GM21737 (cell line): Measurements from ENCODE around the gene ZSWIM2.
A peak's percentile ranks its signal among the peaks of the same experiment; 100 is the strongest.
"Not testable (repeated sequence)": the region's sequence is repeated elsewhere in the genome, so short reads cannot be mapped to it uniquely, and the experiment has no call there.

Source experiments
- ATAC-seq: cut with Tn5 transposase; IDR thresholded peaks from one replicate; pipeline ENCODE4 v1.9.1; 2021; ENCODE audit warnings: mild to moderate bottlenecking, moderate library complexity; ENCODE audit not compliant: unreplicated experiment

ZSWIM2 gene, protein sequence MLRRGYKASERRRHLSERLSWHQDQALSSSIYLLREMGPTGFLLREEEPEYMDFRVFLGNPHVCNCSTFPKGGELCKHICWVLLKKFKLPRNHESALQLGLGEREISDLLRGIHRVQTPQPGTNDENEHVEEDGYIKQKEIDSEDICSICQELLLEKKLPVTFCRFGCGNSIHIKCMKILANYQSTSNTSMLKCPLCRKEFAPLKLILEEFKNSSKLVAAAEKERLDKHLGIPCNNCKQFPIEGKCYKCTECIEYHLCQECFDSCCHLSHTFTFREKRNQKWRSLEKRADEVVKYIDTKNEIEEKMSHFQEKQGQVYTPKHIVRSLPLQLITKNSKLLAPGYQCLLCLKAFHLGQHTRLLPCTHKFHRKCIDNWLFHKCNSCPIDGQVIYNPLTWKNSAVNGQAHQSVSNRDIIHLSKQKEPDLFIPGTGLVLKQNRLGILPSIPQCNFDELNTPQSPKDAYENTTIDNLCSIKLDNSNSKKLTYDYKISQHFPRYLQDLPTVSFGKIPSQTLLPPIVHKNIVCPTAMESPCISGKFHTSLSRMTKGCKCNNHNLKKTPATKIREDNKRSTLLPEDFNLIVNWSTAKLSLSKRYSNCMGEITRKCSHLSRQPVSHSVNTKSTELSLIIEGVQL

DNA sequence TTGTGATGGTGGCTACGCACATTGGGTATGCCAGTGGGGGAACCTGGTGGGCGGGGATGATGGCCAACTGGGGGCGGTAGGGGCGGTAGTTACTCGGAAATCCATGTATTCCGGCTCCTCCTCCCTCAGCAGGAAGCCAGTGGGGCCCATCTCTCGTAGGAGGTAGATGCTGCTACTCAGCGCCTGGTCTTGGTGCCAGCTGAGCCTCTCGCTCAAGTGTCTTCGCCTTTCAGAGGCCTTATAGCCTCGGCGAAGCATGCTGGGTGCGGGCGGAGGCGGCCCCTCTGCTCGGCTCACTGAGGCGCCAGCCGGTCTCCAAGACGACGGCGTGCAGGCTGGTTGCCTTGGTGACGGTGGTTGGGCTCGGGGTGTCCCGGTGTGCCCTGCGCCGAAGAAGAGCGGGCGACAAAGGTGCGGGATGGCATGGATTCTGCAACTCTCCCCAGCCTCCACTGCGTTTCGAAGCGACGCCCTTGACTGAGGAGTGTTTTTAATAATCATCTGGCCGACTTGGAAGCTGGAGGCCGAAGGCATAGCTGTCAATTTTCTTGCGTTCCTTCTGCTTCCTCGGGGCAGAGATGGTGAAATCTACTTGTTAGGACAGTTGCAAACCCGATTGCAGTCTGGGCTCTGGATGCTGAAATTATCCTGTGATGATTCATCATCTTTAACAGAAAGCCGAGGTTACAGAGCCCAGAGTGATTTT, at the start of gene ZSWIM2:
ZSWIM2 (minus strand) TSS at position 298 of the 706 bp plus-strand sequence; CDS start at position 258, 40 bp downstream.
- peak; percentile 52 for ATAC-seq

DNA sequence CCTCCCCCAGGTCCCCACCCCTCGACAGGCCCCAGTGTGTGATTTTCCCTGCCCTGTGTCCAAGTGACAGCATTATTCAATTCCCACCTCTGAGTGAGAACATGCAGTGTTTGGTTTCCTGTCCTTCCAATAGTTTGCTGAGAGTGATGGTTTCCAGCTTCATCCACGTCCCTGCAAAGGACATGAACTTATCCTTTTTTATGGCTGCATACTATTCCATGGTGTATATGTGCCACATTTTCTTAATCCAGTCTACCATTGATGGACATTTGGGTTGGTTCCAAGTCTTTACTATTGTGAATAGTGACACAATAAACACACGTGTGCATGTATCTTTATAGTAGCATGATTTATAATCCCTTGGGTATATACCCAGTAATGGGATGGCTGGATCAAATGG, 47.2 kb upstream of the ZSWIM2 start:
- not testable (repeated sequence) for ATAC-seq

DNA sequence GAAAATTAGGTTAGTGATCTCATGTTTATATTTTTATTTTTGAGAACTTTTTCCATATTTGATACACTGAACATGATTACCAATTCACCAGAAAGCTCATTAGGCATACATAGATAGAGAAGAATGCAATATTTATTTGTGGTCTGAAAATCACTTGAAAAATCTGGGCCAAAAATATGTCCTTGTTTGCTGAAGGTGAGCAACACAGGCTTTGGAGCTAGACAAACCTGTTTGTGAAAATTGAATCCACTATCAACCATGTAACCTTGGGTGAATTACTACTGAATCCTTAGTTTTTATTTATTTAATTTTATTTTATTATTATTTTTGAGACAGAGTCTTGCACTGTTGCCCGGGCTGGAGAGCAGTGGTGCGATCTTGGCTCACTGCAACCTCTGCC, 46.5 kb upstream of the ZSWIM2 start:
- no peak for ATAC-seq

DNA sequence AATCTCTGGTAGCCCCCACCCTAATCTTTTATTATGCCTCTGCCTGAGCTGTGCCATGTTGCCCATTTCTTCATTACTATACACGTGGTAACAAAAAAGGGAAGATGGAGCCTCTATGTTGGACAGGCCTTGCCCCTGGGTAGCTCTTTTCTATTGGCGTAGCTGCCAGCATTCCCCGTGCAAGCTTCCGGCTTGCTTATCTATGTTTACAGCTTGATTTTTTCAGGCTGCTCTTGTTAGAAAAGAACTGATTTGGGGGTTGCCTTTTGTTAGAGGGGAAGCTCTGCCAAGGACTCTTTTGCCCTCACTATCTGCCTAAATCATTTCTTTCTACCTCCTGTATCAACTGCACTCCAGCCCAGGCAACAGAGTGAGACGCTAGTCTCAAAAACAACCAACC, 45.5 kb upstream of the ZSWIM2 start:
- ATAC-seq = no peak

DNA sequence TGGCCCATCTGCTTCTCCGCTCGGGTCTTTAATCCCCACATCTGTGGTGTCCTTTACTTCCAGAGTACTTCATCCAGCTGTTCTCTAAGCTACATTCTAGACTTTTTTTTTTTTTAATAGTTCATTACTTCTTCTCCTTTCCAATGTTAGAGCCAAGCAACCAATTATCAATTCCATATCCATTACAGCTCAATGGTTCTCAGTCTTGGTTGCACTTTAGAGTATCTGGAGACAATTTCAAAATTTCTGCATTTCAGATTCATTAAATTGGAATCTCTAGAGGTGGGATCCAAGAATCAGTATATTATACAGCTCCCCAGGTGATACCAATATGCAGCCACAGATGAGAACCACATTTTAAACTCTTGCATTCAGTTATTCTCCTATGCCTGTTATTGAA, 43.9 kb upstream of the ZSWIM2 start:
- ATAC-seq = no peak

DNA sequence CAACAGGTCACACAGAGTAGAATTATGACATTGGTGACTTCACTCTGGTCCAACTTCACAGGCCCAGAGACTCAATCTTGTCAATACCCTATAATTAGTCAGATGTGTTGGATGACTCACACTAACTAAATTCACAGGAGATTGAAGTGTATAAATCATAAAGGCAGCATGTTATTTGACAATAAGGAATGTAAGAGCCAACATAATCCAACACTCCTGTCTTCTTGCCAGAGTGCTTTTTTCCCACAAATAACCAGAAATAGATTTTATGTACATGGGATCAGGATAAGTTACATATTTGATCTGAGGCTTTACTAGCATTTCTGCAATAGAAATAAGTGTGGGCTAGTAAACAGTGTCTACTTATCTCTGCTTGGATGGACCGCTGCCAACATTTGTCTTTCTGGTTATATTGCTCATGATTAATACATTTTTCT, 42.2 kb upstream of the ZSWIM2 start:
- no peak for ATAC-seq

DNA sequence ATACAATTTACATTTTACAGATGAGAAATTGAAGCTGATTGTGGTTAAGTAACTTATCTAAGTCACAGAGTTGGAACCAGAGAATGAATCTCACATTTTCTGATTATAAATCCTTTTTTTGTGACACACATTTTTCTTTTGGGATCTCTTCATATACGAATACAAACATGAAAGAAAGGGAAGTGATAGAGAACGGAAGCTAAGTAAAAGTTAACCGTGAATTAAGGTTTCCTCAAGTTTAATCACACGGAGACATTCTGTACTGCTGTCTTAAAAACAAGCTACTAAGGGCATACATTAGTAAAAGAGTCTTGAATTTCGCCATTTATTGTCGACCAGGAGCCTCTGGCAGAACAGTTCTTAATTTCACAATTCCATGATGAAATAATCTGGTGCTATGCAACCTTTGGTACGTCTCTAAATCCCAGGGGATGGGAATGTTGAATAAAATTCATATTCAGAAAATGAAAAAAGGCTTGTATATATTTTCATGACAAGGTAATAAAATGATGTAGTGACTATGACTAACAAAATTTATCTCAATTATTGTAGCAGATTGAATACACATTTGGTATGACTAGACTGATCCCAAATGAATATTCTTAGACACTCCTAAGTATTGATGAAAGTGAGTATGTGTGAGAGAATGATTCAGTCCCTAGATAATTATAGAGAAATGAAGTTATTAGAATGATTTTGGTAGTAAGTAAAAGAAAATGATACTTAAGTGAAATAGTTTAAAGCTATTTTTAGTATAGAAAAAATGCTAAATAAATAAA, 40.3 kb upstream of the ZSWIM2 start:
- ATAC-seq = no peak

DNA sequence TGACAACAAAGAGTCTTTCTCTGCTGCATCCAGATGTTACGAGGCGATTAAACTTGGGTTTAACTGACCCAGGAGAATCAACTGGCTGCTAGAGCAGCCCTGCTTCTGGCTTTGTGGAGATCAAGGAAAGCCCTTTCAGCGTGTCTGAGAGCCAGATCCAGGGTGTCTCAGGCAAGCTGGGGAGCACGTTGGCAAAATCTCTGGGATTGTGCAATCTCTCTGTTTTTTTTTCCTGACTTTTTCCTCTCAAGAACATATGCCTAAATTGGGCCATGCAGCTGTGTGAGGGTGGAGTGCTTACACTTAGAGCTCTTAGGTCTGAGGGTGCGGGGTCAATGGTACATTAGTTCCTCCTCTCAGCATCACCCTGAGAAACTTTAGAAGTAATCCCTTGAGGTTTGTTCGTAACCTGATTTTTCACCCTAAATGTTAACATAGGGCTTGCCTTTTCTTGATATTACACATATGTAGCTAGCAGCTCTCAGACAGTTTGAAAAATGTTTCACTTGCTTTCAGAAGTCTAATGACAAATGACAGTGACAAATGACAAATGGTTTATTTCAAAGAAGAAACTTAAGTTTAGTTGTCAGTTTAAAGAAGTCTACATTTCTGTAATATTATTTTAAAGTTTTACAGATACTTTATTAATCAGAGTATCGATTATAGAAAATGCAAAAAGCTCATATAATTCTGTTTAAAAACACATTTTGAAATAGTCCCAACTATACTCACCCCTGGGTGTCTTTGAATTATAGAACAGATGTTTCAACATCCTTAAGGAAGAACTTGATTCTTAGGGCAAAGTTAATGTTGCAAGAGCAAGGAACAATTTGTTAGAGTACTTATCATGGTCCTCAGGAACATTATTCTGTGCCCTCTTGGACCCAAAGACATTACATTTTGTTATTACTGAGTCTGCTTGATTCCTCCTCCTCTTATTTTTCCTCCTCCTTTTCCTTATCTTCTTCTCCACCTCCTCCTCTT, 38.4 kb upstream of the ZSWIM2 start:
- ATAC-seq = no peak

DNA sequence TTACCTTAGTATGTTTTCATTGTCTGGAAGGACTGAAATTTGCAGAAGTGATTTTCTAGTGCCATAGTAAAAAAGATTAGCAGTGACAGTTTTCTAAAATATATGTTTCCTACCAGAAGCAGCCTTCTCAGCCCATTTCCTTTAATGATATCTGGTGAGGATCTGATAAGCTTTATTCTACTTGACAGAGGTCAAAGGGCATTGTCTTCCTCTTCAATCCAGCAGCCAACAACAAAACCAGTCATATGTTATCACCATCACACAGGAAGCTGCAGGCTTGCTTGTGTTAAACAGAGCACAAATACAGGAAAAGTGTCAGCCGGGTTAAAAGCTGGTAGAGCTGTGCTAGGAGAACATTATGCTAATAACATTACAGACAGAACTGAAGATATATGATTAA, 35.6 kb upstream of the ZSWIM2 start:
- no peak for ATAC-seq

DNA sequence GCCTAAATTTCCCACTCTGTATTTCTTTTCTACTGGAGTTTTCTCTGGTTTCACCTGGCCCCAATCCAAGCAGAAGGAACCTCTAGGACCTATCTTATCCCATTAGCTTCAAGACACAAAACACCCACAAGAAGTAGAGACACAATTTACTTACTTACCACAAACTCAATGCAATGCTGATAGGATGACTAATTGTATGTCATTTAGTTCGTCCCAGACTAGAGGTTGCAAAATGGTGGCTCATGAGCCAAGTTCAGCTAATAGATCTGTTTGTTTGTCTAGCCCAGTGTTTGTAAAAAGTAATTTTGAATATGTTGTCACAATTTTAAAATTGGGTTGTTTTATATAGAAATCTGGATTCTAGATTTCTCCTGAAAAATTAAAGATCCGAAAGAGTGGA, 34.7 kb upstream of the ZSWIM2 start:
- ATAC-seq = no peak

DNA sequence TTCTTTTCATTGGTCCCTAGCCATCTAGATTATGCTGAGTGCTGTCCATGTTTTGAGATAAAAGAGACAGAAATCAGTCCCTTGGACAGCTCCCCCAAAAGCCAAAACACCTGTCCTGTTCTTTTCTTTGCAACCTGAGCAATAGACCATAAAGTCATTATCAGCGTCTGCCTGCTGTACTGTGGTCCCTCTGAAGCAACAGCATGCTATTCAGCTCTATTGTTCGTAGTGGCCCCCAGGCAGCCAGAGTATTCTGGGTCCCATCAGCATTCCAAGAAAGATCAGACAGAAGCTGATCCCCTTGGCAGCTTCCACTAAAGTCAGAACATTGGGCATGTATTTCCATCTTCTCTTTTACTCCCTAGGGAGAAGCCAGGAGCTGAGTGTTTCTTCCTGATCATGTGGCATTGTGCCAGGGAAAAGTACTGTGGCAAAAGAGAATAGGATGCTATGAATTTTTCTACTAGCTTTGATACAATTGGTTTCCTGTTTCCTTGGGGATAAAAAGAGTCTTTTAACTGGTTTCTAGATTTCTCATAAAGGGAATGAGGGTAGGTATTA, 33.6 kb upstream of the ZSWIM2 start:
- ATAC-seq = no peak

DNA sequence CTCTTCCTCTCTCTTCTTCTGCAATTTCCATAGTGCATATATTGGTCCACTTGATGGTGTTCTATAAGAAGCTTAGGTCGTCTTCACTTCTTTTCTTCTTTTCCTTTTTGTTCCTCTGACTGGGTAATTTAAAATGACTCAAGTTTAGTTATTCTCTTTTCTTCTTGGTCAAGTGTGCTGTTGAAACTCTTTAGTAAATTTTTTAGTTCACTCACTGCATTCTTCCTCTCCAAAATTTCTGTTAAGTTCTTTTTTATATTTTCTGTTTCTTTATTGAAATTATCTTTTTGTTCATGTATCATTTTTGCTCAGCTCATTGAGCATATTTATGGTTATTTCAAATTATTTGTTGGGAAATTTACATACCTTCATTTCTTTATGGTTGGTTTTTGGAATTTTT, 32.7 kb upstream of the ZSWIM2 start:
- no peak for ATAC-seq

DNA sequence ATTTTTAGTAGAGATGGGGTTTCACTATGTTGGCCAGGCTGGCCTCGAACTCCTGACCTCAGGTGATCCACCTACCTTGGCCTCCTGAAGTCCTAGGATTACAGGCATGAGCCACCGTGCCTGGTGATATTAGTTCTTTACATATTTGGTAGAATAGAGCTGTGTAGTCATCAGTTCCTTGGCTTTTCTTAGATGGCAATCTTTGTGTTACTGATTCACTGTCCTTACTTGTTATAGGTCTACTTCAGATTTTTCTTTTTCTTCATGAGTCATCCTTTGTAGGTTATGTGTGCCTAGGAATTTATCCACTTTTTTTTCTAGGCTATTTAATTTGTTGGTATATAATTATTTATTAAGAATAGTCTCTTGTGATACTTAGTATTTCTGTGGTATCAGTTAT, 30.3 kb upstream of the ZSWIM2 start:
- ATAC-seq = no peak

DNA sequence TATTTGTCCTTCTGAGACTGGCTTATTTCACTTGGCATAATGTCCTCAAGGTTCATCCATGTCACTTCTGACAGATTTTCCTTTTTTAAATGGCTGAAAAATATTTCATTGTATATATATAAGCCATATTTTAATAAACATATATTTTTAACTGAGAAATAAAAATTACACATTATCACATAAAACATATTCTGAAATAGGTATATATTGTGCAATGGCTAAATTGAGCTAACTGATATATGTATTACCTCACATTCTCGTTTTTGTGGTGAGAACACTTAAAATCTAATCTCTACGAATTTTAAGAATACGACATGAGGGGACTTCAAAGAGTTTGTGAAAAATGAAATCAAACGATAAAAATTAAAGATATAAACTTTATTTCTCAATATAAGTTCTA, 25.7 kb upstream of the ZSWIM2 start:
- ATAC-seq = no peak

DNA sequence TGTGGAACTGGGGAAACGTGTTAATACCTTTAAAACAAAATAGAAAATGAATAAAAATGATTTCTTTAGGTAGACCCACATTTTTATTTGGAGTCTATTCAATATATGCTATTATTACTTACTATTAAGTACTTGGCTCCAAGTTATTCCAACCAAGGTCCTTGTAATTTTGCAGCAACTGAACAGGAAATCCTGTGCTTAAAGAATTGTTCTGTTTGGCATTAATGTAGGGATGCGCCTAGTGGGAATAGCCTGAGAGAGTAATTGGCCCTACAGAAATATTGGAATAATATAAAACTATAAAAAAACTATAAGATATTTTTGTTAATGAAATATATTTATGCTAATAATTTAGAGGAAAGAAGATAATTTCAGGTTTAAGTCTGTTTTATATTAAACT, 22.9 kb upstream of the ZSWIM2 start:
- ATAC-seq = no peak

DNA sequence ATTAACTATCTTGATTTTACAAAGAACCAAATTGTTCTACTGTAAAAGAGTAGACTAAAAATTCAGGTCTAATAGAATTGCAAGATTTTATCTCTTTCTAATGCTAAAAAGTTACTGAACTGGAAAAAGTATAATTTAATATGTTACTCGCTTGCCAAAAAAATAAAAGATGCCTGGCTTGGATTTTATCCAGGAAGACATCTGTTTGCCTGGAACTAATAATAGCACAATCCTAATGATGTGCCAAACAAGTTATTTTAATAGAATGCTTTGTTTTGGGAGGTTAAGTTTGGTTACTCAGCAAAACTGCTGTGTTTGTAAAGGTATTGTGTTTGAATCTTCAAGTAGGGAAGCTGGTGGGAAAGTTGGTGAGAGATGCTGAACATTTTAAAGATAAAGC, 19.4 kb upstream of the ZSWIM2 start:
- ATAC-seq = no peak

DNA sequence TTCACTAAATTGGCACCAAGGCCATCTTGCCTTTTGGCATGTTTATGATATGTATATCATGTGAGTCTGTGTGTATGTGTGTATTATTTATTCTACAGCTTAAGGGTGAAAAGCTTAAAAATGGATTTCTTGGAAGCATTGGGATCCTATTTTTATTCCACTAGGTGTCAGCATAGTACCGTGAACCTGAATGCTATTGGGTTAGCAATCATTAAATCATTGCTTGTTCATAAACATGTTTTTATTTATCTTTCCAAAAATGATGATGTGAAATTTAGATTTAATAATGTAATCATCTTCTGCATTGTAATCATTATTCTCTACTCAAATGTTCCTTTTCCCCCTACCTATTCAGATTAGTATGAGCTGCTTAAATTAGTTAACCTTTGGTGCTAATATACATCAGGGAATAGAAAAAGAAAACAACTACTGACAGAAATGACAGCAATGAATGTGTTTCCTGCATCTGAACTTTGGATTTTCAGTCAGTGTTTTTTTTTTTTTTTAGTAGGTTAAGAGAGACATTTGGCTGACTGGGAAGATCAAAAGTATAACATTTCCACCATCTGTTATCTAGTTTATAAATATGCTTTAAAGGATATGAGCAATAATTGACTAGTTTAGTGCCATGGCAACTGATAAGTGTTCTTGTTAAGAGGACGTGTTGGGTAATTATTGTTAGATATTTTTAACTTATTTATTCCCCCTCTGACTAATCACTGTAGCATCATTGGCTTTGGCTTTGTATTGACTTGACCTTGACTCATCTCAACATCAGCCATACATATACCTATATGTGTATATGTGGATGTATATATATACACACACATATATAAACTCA, 14.1 kb upstream of the ZSWIM2 start:
- peak; percentile 58 for ATAC-seq

DNA sequence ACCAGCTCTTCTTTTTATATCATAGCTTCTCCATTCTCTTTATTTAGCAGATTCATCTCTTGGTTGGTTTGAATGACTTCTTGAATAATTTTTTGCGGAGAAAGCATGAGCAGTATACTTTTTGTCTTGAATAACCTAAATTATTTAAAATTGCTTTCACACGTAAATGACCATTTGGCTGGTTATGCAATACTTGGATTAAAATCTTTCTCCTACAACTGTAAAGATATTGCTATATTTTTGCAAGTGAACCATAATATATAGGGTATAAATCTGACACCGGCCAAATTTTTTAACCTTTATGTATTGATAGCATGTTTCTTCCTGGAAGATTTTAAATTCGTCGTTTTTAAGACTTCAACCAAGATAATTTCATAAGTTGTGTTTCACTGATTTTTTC, 6.2 kb upstream of the ZSWIM2 start:
- no peak for ATAC-seq

DNA sequence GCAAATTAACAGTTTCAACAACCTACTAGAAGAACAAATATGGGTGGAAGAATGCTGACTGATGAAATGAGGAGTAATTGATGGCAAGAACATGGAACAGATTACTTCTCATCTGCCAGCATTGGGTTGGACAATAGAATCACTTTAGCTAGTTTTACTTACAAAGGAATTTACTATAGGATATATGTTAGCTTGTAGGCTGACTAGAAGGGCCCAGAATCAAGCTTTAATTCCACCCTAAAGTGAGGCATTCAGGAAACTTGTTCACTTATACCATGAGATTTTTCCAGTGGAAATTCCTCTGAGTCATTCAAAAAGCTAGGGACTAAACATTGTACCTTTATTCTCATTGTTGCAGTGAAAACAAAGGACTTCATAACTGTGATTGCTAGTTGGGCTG, 5.0 kb upstream of the ZSWIM2 start:
- ATAC-seq = no peak
